GM19455 (cell line): ENCODE measurements around the gene FRY.

Experiments
- ATAC-seq: cut with Tn5 transposase; IDR thresholded peaks from one replicate; pipeline ENCODE4 v1.9.1; 2021; ENCODE audit not compliant: unreplicated experiment

Gene FRY

DNA sequence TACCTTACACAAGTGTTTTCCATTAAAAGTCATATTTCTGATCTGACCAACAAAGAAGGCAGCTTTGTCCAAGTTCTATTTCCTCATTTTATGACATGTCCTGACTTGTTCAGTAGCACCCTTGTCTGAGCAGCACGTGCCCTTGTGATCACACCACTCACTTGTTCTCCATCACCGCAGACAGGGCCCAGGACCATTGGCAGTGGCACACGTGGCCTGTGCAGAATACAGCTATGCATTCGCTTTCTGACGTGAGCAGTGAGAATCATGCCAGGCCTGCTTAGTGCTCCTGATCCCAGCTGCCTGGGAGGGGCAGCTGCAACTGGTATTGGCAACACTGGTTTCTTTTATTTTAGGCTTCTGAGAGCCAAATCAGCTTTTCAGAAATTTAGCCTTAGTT, 134.2 kb downstream of the FRY start:
- no peak for ATAC-seq

GRCh38 chr13:32168131-32168530, 136.6 kb downstream of the FRY start:
- no peak for ATAC-seq

DNA sequence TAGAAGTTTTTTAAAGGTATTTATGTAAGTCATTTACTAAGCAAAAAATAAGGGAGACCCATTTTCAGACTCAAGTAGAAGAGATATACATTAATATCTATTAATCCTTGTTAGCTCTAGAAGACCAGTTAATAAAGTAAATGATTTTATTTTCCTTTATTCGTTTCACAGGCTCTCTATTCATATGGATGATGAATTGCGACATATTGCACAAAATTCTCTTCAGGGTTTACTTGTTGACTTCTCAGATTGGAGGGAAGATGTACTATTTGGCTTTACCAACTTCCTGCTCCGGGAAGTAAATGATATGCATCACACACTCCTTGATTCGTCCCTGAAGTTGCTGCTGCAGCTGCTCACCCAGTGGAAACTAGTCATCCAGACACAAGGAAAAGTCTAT, 139.3 kb downstream of the FRY start:
- ATAC-seq, result no peak

DNA sequence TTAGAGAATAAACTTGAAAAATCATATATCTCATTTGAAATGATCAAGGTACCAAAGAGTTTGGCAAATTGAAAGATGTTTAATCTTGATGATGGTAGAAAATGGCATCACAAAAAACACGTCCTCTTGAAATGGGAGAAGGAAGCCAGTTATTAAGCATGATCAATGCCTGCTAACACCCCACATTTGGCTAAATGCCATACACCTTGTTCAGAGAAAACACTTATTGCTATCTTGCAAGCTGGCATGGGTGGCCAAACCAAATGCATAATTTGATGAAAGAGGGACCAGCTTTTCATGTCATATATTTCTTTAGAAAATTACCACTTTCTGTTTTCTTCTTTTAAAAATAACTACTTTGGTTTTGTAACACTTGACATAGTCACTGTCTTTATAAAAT, 142.3 kb downstream of the FRY start:
- no peak for ATAC-seq

GRCh38 chr13:32174366-32174765, 142.8 kb downstream of the FRY start:
- ATAC-seq, result no peak

- no peak for ATAC-seq
Observed at GRCh38 chr13:32175307-32175706, 143.7 kb downstream of the FRY start.

GRCh38 chr13:32175943-32176342, 144.4 kb downstream of the FRY start:
- ATAC-seq, result no peak

DNA sequence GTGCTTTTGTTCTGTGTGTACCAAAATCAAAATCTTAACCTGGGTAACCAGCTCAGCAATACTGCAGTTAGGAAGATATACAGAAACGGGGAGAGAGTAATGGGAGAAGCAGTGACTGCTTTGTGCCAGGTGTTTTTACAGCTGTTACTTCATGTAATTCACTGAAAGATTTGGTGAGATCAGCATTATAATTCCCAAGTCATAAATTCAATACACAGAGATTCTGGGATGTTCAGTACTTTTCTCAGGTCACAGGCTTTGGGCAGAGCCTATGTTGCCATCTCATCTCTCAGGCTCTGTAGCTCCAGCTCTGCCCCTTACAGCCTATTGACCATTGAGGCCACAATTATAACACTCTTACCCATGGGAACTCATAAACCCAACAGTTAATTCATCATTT, 145.1 kb downstream of the FRY start:
- no peak for ATAC-seq

DNA sequence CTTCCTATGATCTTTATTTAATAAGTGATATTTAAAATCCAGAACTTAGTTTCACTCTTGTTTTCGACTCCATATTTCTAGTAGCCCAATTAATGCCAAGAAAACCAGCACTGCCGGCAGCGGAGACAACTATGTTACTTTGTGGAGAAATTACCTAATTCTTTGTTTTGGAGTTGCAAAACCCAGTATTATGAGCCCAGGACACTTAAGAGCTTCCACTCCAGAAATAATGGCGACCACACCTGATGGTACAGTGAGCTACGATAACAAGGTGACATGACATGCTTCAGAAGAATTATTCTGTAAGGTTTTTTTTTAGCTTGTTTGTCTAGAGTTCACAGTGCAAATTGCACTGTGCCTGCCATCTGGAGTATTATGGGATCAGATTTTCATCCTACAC, 147.2 kb downstream of the FRY start:
- no peak for ATAC-seq

GRCh38 chr13:32179708-32180107, 148.1 kb downstream of the FRY start:
- ATAC-seq, result no peak

DNA sequence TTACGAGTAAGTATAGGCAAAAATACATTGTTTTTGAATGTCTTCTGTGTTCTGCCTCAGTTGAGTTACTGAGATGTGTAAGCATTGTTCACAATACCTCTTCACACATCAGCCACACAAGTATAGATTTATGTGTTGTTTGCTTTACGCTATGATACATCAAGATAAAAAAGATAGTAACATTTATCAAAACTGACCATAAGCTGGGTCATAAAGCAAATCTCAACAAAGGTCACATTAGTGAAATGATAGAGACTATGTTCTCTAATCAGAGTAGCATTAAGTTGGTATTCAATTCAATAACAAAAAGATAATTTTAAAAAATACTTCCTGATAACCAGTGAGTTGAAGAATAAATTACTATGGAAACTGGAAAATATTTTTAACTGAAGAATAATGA, 156.1 kb downstream of the FRY start:
- no peak for ATAC-seq

GRCh38 chr13:32191452-32191998, 160.0 kb downstream of the FRY start:
- no peak for ATAC-seq

GRCh38 chr13:32195713-32196112, 164.1 kb downstream of the FRY start:
- ATAC-seq, result no peak

- no peak for ATAC-seq
Observed at GRCh38 chr13:32199168-32199567, 167.6 kb downstream of the FRY start.

GRCh38 chr13:32200741-32201140, 169.2 kb downstream of the FRY start:
- ATAC-seq, result no peak

- no peak for ATAC-seq
Observed at GRCh38 chr13:32201809-32202208, 170.2 kb downstream of the FRY start.

- no peak for ATAC-seq
Observed at GRCh38 chr13:32202268-32202667, 170.7 kb downstream of the FRY start.

DNA sequence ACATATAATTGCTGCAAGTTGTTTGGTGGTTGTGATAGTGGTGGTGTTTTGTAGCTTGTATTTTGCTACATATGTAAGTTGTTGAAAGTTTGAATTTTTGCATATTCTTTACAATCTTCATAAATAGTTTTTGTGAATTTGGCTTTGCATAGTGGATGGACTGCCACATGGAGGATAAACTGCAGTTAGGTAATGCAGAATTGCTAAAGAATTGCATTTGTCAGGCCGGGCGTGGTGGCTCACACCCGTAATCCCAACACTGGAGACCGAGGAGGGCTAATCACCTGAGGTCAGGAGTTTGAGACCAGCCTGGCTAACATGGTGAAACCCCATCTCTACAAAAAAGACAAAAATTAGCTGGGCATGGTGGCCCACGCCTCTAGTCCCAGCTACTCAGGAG, 171.6 kb downstream of the FRY start:
- ATAC-seq, result no peak

- no peak for ATAC-seq
Observed at GRCh38 chr13:32203736-32204135, 172.2 kb downstream of the FRY start.

GRCh38 chr13:32205431-32206096, 174.0 kb downstream of the FRY start:
- ATAC-seq, result no peak

GRCh38 chr13:32206097-32206740, 174.6 kb downstream of the FRY start:
- ATAC-seq, result no peak

GRCh38 chr13:32208860-32209259, 177.3 kb downstream of the FRY start:
- ATAC-seq, result no peak

- no peak for ATAC-seq
Observed at GRCh38 chr13:32209652-32210051, 178.1 kb downstream of the FRY start.
